SK-N-SH treated with all-trans-retinoic acid at 6 μM for 48 hours (cell line): ENCODE data around the gene OLA1.

Experiments used
- ATAC-seq: fragments of 200-7000 bp; cut with Tn5 transposase; 3 replicates; pipeline ENCODE4 v1.9.1; 2020; ENCODE audit warnings: mild to moderate bottlenecking, moderate library complexity
- ARNTL ChIP-seq: fragments of 450-650 bp; formaldehyde crosslinking; IDR thresholded peaks from 2 replicates; pipeline ENCODE4 v1.5.0; 2020; ENCODE audit warnings: low read depth, mild to moderate bottlenecking, moderate library complexity, borderline replicate concordance
- BACH2 ChIP-seq: fragments of 250-450 bp; sonication (Bioruptor Pico); IDR thresholded peaks from 2 replicates; pipeline ENCODE4 v1.9.0; 2021; ENCODE audit warnings: mild to moderate bottlenecking, borderline replicate concordance
- CSDC2 ChIP-seq: fragments of 250-450 bp; sonication (Bioruptor Pico); IDR thresholded peaks from 2 replicates; pipeline ENCODE4 v1.5.0; 2020; ENCODE audit warnings: mild to moderate bottlenecking, moderate library complexity
- ESRRG ChIP-seq: fragments of 250-450 bp; sonication (Bioruptor Pico); IDR thresholded peaks from 2 replicates; pipeline ENCODE4 v1.6.1; 2021; ENCODE audit warnings: mild to moderate bottlenecking
- GLIS3 ChIP-seq: fragments of 250-450 bp; sonication (Bioruptor Pico); IDR thresholded peaks from 2 replicates; pipeline ENCODE4 v1.5.0; 2020; ENCODE audit warnings: mild to moderate bottlenecking, moderate library complexity
- ISL1 ChIP-seq: fragments of 250-450 bp; sonication (Bioruptor Pico); IDR thresholded peaks from 2 replicates; pipeline ENCODE4 v2.1.2; 2022; ENCODE audit warnings: mild to moderate bottlenecking, moderate library complexity
- POU6F1 ChIP-seq: fragments of 250-450 bp; sonication (Bioruptor Pico); IDR thresholded peaks from 2 replicates; pipeline ENCODE4 v1.8.0; 2021; ENCODE audit warnings: low read depth, mild to moderate bottlenecking, moderate library complexity, borderline replicate concordance
- PPARA ChIP-seq: fragments of 250-450 bp; sonication (Bioruptor Pico); IDR thresholded peaks from 2 replicates; pipeline ENCODE4 v1.5.0; 2020; ENCODE audit warnings: mild to moderate bottlenecking, borderline replicate concordance
- RARB ChIP-seq: fragments of 250-450 bp; sonication (Bioruptor Pico); IDR thresholded peaks from 2 replicates; pipeline ENCODE4 v1.8.0; 2021; ENCODE audit warnings: mild to moderate bottlenecking, moderate library complexity
- SNAI2 ChIP-seq: fragments of 250-450 bp; sonication (Bioruptor Pico); IDR thresholded peaks from 2 replicates; pipeline ENCODE4 v1.5.0; 2020; ENCODE audit warnings: mild to moderate bottlenecking, moderate library complexity
- TCF4 ChIP-seq: fragments of 250-450 bp; sonication (Bioruptor Pico); IDR thresholded peaks from 2 replicates; pipeline ENCODE4 v1.8.0; 2021; ENCODE audit warnings: mild to moderate bottlenecking, moderate library complexity, borderline replicate concordance
- TOX ChIP-seq: fragments of 250-450 bp; sonication (Bioruptor Pico); IDR thresholded peaks from 2 replicates; pipeline ENCODE4 v1.8.0; 2021; ENCODE audit warnings: mild to moderate bottlenecking, moderate library complexity, borderline replicate concordance
- ZC3H10 ChIP-seq: fragments of 250-450 bp; sonication (Bioruptor Pico); IDR thresholded peaks from 2 replicates; pipeline ENCODE4 v1.5.1; 2021; ENCODE audit warnings: mild to moderate bottlenecking, moderate library complexity
- ZFP3 ChIP-seq: fragments of 250-450 bp; sonication (Bioruptor Pico); IDR thresholded peaks from 2 replicates; pipeline ENCODE4 v1.5.0; 2020; ENCODE audit warnings: mild to moderate bottlenecking, moderate library complexity
- ZFP30 ChIP-seq: fragments of 450-650 bp; formaldehyde crosslinking; IDR thresholded peaks from 2 replicates; pipeline ENCODE4 v1.5.0; 2022; ENCODE audit warnings: mild to moderate bottlenecking, moderate library complexity
- ZNF565 ChIP-seq: fragments of 450-650 bp; formaldehyde crosslinking; conservative IDR thresholded peaks from 2 replicates; pipeline ENCODE4 v1.5.0; 2020; ENCODE audit warnings: low read depth, mild to moderate bottlenecking, moderate library complexity
- ZNF70 ChIP-seq: fragments of 450-650 bp; formaldehyde crosslinking; IDR thresholded peaks from 2 replicates; pipeline ENCODE4 v1.5.0; 2020; ENCODE audit warnings: mild to moderate bottlenecking, moderate library complexity
- ZNF8 ChIP-seq: fragments of 450-650 bp; formaldehyde crosslinking; IDR thresholded peaks from 2 replicates; pipeline ENCODE4 v1.5.0; 2020; ENCODE audit warnings: mild to moderate bottlenecking, moderate library complexity
- TF ChIP-seq, protein P1 (sequence below): fragments of 250-450 bp; sonication (Bioruptor Pico); IDR thresholded peaks from 2 replicates; pipeline ENCODE4 v1.8.0; 2020; ENCODE audit warnings: mild to moderate bottlenecking, moderate library complexity, borderline replicate concordance
- TF ChIP-seq, protein P2 (sequence below): fragments of 250-450 bp; sonication (Bioruptor Pico); IDR thresholded peaks from 2 replicates; pipeline ENCODE4 v1.5.1; 2021; ENCODE audit warnings: mild to moderate bottlenecking, moderate library complexity
- TF ChIP-seq, protein P3 (sequence below): fragments of 250-450 bp; sonication (Bioruptor Pico); IDR thresholded peaks from 2 replicates; pipeline ENCODE4 v1.5.0; 2020; ENCODE audit warnings: mild to moderate bottlenecking, moderate library complexity

The OLA1 gene

GRCh38 chr2:174072069-174072468 is 176.3 kb downstream of the OLA1 start:
- TF ChIP-seq RARB (CRISPR knock-in tag) (no peak), ZNF8 (no peak), PPARA (CRISPR knock-in tag) (no peak)
- ATAC-seq: no peak

GRCh38 chr2:174071321-174071720 is 177.0 kb downstream of the OLA1 start:
- TF ChIP-seq ZFP30 (CRISPR knock-in tag): no peak
- TF ChIP-seq ZNF70 (CRISPR knock-in tag): no peak
- TF ChIP-seq ZC3H10 (CRISPR knock-in tag): no peak
- TF ChIP-seq ZFP3 (CRISPR knock-in tag): no peak
- TF ChIP-seq ZNF565 (CRISPR knock-in tag): no peak
- no peak for TF ChIP-seq TCF4 (CRISPR knock-in tag)
- TF ChIP-seq GLIS3 (CRISPR knock-in tag): no peak
- no peak for TF ChIP-seq PPARA (CRISPR knock-in tag)
- ATAC-seq: no peak

GRCh38 chr2:174070281-174070680 is 178.1 kb downstream of the OLA1 start:
- TF ChIP-seq ESRRG (CRISPR knock-in tag): no peak
- no peak for TF ChIP-seq ARNTL (CRISPR knock-in tag)
- TF ChIP-seq ZNF8: no peak
- no peak for TF ChIP-seq ISL1 (CRISPR knock-in tag)
- no peak for TF ChIP-seq ZFP30 (CRISPR knock-in tag)
- no peak for TF ChIP-seq CSDC2
- no peak for TF ChIP-seq POU6F1 (CRISPR knock-in tag)
- TF ChIP-seq, protein P1, sequence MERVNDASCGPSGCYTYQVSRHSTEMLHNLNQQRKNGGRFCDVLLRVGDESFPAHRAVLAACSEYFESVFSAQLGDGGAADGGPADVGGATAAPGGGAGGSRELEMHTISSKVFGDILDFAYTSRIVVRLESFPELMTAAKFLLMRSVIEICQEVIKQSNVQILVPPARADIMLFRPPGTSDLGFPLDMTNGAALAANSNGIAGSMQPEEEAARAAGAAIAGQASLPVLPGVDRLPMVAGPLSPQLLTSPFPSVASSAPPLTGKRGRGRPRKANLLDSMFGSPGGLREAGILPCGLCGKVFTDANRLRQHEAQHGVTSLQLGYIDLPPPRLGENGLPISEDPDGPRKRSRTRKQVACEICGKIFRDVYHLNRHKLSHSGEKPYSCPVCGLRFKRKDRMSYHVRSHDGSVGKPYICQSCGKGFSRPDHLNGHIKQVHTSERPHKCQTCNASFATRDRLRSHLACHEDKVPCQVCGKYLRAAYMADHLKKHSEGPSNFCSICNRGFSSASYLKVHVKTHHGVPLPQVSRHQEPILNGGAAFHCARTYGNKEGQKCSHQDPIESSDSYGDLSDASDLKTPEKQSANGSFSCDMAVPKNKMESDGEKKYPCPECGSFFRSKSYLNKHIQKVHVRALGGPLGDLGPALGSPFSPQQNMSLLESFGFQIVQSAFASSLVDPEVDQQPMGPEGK: no peak
- TF ChIP-seq BACH2 (CRISPR knock-in tag): no peak
- TF ChIP-seq, protein P2, sequence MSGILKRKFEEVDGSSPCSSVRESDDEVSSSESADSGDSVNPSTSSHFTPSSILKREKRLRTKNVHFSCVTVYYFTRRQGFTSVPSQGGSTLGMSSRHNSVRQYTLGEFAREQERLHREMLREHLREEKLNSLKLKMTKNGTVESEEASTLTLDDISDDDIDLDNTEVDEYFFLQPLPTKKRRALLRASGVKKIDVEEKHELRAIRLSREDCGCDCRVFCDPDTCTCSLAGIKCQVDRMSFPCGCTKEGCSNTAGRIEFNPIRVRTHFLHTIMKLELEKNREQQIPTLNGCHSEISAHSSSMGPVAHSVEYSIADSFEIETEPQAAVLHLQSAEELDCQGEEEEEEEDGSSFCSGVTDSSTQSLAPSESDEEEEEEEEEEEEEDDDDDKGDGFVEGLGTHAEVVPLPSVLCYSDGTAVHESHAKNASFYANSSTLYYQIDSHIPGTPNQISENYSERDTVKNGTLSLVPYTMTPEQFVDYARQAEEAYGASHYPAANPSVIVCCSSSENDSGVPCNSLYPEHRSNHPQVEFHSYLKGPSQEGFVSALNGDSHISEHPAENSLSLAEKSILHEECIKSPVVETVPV (CRISPR knock-in tag): no peak
- TF ChIP-seq ZC3H10 (CRISPR knock-in tag): no peak
- no peak for TF ChIP-seq GLIS3 (CRISPR knock-in tag)
- no peak for TF ChIP-seq RARB (CRISPR knock-in tag)
- no peak for TF ChIP-seq TOX (CRISPR knock-in tag)
- no peak for TF ChIP-seq SNAI2
- TF ChIP-seq, all 23 proteins: peak for 0
- no peak; the same call in 2 of the 3 replicates for ATAC-seq

DNA sequence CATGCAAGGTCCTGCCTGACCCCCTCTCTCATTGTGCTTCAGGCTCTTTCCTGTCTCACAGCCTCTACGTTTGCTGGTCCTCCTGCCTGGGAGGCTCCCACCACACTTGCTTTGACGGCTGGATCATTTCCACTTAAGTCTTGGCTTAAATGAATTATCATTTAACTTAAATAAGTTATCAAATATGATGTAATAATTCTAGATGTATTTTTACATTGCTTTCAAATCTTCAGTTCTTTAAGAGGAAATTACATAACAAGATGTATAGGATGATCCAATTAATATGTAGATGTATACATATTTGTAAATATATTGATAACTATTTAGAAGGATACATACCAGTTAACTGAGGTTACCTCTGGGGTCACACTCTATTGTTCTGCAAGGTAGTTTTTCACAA is 180.5 kb downstream of the OLA1 start:
- ATAC-seq: no peak
- TF ChIP-seq, protein P1: no peak
- TF ChIP-seq PPARA (CRISPR knock-in tag) (no peak), CSDC2 (no peak), SNAI2 (no peak)
- TF ChIP-seq, protein P3, sequence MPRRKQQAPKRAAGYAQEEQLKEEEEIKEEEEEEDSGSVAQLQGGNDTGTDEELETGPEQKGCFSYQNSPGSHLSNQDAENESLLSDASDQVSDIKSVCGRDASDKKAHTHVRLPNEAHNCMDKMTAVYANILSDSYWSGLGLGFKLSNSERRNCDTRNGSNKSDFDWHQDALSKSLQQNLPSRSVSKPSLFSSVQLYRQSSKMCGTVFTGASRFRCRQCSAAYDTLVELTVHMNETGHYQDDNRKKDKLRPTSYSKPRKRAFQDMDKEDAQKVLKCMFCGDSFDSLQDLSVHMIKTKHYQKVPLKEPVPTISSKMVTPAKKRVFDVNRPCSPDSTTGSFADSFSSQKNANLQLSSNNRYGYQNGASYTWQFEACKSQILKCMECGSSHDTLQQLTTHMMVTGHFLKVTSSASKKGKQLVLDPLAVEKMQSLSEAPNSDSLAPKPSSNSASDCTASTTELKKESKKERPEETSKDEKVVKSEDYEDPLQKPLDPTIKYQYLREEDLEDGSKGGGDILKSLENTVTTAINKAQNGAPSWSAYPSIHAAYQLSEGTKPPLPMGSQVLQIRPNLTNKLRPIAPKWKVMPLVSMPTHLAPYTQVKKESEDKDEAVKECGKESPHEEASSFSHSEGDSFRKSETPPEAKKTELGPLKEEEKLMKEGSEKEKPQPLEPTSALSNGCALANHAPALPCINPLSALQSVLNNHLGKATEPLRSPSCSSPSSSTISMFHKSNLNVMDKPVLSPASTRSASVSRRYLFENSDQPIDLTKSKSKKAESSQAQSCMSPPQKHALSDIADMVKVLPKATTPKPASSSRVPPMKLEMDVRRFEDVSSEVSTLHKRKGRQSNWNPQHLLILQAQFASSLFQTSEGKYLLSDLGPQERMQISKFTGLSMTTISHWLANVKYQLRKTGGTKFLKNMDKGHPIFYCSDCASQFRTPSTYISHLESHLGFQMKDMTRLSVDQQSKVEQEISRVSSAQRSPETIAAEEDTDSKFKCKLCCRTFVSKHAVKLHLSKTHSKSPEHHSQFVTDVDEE (CRISPR knock-in tag): no peak
